Forelimb muscle (tissue), 1 donor: ENCODE data around the gene RCBTB2. TPM values are rescaled to one million over a fixed set of nuclear protein-coding genes. Genes with fewer than 3 reads are reported as not detected.

Experiments
- DNase-seq: peaks from one replicate; pipeline ENCODE4 v3.0.0-alpha.2; 2013; ENCODE audit warnings: low read depth
- polyA plus RNA-seq: library from polyadenylated mRNA; unstranded; fragments of 120-200 nt; gene quantifications from one replicate; pipeline ENCODE4 v1.2.1, GENCODE V29; 2013; ENCODE audit not compliant: insufficient read length

The RCBTB2 gene
- polyA plus RNA-seq, 1 donor: 20.6 TPM

- DNase-seq: no peak
Observed at GRCh38 chr13:48563626-48564025, 30.7 kb upstream of the RCBTB2 start.

DNA sequence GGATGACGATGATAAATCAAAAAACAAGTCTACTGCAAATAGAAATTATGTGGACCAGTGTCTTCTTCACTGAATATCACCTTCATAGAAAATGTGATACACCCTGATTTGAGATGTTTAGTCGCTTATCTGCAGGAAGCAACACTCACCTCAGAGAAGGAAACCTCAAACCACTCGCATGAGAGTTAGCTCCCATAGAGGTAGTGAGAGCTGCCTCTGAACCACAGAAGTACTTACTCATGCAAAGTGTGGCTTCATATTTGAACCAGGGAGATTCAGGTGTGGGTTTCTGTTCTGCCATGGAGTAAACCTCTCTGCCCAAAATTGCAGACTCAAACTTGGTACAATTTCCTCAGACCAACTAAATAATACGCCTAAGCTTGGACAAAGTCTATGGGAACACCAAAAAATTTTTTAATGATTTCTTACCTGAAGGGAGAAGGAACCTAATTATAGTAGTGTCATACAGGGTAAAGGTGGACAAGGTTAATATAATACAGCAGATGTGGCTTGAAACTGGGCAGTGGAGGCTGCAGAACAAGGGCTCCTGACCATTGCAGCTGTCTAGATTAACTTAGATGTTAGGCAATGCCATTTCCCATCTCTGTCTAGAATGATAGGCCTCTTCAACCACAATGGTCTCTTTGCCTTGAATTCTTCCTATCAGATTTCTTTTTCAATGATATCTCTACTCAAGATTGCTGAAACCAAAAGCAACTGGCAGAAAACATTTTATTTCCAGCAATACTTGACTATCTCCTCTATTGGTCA is 29.6 kb upstream of the RCBTB2 start:
- DNase-seq: no peak

DNA sequence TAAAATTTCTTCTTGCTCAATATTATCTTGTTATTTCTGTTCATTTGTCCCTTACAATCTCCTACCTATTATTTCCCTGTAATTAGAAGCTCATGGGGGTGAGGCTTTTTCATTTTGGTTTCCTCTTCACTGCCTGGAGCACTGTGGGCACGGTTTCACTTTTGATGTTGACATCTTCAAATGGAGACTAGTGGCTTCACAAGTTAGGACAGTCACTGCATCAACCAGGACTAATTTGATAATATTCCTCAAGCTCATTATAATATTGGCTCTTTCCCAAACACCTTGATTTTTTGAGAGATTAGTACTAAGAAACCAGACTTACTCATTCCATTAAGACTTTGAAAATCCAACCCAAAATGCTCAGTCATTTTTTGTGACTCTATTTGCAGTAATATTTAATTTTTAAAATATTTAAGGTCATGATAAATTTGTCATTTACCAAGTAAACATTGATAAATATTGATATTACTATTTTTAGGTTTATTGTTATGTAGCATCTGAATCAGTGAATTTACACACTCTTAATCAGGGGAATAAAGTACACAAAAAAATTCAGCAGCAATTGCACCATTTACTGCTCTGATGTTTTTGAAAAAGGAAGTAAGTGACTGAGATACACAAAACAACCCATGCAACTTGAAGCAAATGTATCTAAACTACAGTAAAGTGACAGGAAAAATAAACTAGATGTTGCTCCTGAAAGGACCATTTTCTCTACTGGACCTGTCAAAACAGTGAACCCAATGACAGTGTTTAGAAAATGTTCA is 28.8 kb upstream of the RCBTB2 start:
- DNase-seq: no peak

DNA sequence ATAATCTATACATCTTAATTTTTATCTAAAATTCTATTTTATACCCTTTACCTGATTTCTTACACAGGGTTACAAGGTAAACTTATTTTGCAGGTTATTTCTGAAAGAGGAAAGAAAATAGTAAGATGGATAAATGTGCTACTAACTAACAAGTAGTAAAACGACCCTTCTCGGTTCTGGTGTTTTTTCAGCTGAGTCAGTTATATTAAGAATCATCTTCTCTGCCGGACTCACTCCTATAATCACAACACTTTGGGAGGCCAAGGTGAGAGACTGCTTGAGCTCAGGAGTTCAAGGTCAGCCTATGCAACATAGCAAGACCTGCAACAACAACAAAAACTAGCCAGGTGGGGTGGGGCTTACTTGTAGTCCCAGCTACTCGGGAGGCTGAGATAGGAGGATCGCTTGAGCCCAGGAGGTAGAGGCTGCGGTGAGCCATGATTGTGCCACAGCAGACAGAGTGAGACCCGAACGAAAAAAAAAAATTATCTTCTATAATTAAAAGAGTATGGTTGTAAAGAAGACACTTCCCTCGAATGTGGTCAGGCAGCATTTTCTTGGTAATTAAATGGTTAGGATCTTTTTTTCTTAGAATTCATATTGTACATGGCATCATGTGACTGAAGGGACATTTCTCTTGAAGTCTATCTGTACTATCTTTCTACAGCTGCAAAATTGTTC is 27.9 kb upstream of the RCBTB2 start:
- no peak for DNase-seq

GRCh38 chr13:48559638-48560320 is 26.9 kb upstream of the RCBTB2 start:
- DNase-seq: no peak

GRCh38 chr13:48556817-48557216 is 23.9 kb upstream of the RCBTB2 start:
- no peak for DNase-seq

DNA sequence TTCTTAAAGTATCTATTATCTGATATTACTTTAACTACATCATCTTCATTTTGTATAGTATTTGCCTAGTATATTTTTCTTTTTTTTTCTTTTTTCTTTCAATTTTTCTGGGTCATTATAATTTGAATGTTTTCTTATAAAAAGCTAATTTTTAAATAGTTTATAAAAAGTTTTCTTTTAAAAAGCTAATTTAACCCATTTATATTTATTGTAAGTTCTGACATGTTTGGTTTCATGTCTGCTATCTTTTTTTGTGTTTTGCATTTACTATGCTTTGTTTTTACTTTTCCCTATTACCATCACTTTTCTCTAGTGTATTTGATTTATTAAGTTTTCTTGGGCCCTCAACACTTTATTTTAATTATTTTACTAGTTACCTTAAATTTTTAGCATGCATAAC is 22.6 kb upstream of the RCBTB2 start:
- no peak for DNase-seq

DNA sequence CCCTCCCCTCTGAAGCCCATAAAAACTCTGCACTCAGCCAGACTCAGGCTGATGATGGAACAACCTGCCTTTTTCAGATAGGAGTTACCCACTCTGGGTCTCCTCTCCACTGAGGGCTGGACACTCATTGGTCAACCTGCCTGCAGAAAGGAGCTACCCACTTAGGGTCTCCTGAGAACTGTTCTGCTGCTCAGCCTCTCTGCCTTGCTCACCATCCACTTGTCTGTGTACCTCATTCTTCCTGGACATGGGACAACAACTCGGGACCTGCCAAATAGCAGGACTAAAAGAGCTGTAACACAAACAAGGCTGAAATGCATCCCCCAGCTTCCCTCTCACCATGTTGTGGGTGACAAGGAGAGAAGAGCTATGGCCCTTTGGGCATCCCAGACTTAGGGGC is 18.4 kb upstream of the RCBTB2 start:
- DNase-seq: no peak

DNA sequence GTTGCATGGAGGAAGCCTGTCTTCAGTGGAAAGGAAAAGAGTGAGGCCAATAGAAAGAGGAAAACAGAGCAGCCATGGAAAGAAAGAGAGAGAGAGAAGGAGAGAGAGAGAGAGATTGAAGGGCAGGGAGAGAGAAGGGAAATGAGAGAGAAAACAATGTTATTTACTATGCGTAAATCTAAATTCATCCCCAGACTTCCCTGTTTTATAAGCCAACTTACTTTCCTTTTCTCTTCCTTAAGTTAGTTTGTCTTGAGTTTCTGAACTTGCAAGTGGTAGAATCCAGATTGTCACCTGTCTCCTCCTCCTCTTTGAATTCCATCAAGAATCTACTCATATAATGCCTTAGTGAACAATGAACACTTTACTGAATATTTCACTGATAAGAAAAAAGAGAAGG is 16.8 kb upstream of the RCBTB2 start:
- no peak for DNase-seq

DNA sequence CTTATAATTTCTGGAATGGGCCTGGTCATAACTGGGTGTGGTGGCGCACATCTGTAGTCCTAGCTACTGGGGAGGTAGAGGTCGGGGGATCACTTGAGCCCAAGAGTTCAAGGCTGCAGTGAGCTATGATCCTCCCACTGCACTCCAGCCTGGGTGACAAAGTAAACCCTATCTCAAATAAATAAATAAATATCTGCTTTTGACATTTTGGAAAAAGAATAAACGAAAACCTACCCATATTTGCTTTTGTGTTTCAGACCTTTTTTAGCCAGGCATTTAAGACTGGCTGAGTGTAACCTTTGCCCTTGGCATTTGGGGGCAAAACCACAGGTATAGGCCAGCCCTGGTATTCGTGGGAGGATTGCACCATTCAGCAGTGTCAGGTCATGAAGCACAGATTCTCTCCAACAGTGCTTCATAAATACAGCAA is 14.8 kb upstream of the RCBTB2 start:
- no peak for DNase-seq

- no peak for DNase-seq
Observed at GRCh38 chr13:48545608-48546007, 12.7 kb upstream of the RCBTB2 start.

GRCh38 chr13:48542581-48543341 is 9.9 kb upstream of the RCBTB2 start:
- DNase-seq: no peak

DNA sequence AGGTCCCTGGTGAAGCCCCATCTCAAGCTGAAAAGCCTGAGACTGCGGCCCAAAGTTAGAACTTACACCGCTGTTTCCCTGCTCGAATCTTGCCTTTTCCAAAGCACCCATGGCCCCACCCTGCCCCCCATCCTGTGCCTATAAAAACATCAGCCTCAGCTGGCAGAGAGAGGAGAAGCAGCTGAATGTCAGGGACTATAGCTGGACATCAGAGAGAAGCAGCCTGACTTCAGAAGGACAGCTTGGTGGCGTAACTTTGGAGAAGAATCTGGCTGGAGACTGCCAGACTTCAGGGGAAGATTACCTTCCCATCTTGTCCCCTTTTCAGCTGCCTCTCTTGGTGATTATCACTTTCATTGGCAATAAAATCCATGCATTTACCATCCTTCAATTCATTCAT is 9.3 kb upstream of the RCBTB2 start:
- no peak for DNase-seq

DNA sequence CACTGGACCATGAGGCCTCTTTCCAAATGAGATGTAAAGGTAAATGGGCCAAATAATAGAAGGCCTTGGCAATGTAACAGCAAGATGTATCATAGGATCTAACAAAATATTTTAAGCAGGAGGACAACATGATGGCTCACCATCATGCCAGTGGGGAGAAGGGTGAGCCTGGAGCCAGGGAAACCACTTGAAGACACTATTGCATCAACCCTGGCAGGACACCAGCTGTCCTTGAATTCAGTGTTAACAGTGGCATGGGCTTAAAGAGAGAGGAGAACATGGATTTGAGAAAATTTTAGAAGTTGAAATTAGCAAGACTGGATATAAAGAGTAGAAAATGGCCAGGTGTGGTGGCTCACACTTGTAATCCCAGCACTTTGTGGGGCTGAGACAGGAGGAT is 6.7 kb upstream of the RCBTB2 start:
- no peak for DNase-seq

GRCh38 chr13:48536621-48537250 is 3.9 kb upstream of the RCBTB2 start:
- no peak for DNase-seq

DNA sequence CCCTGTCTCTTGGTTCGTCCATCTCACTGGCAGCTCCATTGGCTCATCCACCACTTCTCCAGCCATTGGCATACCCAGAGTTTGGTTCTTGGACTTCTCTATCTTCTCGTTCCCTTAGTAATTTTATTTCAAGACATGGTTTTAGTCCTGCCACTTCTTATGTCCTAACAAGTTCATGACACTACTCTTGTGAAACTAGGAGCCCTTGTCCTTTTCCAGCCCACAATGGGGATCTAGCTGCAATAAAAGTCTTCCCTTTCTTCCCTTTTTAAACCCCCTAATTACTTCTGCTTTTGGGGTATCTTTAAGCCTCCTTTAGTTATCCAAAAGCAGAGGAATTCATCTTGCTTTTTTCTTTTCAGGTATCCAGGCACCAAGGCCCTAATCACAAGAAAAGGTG is 2.9 kb upstream of the RCBTB2 start:
- no peak for DNase-seq

DNA sequence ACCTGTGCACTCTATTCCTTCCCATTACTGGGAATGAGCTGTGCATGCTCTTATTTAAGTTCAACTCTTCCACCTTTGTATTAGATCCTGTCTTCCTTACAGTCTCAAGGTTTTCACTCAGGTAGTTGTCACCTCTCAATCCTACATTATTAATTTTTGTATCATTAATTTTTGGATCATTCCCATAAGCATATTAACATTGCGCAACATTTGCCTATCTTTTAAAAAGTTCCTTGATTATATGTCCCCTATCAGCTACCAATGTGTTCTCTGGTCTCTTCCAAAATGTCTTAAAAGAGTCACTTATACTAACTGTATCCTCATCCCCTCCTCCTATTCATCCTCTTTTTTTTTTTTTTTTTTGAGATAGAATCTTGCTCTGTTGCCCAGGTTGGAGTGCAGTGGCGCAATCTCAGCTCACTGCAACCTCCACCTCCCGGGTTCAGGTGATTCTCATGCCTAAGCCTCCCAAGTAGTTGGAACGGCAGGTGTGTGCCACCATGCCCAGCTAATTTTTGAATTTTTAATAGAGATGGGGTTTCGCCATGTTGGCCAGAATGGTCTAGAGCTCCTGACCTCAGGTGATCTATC is 2.1 kb upstream of the RCBTB2 start:
- DNase-seq: no peak

- no peak for DNase-seq
Observed at GRCh38 chr13:48533961-48534600, 1.2 kb upstream of the RCBTB2 start.

- DNase-seq: no peak
Observed at GRCh38 chr13:48532256-48532505, 699 bp downstream of the RCBTB2 start.
